ENCODE results near the gene JADE2.
"Not testable (repeated sequence)": the region's sequence is repeated elsewhere in the genome, so short reads cannot be mapped to it uniquely, and the experiment has no call there.

The JADE2 gene

DNA sequence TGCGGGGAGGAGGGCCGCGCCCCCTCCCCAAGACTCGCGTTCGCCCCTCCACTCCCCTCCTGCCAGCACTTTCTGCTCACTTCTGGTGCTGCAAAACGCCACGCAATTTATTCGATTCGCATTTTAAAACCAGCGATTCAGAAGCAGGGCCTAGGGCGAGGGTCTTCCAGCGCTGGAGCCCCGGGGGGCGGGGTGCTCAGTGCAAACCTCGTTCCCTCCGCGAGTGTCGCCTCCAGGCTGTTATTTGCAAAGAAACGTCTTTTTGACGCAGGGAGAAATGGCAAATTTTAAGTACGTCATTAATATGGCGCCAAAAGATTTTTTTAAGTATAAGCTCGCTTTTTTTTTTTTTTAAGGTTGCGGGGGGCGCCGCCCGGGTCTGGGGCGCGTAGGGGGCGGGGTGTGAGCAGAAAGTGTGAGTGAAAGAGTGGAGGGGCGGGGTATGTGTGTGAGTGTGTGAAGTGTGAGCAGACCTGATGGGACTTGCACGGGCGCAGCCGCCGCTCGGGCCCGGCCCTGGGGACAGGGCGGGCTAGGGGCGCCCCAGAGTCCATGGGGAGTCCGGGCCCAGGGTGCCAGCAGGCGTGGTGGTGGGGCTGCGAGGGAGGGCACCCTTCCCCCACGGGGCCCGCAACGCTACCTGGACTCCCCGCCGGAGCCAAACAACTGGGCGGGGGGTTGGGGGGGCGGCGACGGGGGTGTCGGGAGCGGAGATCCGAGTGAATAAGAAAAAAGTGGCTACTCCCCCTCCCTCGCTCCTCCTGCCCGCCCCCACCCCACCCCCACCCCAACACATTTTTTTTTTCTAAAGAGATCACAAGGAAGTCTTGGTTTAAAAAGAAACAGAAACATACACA lies at the start of gene JADE2:
Gene JADE2 (plus strand): TSS at position 845 of the 857 bp plus-strand sequence. CDS start 10,188 bp downstream, outside the sequence.
- DNase-seq: peak; percentile 8

DNA sequence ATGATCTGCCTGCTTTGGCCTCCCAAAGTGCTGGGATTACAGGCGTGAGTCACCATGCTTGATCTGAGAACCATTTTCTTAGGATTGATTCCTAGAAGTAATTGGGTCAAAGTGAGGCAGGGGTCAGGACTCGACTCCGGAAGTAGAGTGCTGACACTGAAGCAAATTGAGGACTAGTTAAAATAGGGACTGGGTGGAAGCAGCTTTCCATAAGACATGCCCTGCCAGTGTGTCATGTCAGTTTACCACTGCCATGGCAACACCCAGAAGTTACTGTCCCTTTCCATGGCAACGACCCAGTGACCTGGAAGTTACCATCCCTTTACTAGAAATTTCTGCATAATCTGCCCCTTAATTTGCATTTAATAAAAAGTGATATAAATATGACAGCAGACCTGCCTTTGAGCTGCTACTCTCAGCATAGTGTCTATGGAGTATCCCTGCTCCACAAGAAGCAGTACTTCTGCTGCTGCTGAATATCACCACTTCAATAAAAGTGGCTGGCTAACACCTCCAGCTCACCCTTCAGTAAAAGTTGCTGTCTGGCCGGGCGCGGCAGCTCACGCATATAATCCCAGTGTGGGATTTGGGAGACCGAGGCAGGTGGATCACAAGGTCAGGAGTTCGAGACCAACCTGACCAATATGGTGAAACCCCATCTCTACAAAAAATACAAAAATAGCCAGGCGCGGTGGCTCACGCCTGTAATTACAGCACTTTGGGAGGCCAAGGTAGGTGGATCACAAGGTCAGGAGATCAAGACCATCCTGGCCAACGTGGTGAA lies 47.8 kb upstream of the JADE2 start:
- DNase-seq: no peak

DNA sequence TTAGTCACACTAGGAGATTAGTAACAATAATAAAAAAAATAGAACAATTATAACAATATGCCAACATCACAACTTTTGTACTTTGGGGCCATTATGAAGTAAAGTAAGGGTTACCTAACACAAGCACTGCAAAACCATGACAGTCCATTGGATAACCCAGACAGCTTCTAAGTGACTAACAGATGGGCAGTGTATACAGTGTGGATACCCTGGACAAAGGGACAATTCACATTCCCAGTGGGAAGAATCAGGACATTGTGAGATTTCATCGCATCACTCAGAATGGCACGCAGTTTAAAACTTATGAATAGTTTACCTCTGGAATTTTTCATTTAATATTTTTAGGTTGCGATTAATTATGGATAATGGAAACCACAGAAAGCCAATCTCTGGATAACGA lies 45.6 kb upstream of the JADE2 start:
- DNase-seq: no peak

DNA sequence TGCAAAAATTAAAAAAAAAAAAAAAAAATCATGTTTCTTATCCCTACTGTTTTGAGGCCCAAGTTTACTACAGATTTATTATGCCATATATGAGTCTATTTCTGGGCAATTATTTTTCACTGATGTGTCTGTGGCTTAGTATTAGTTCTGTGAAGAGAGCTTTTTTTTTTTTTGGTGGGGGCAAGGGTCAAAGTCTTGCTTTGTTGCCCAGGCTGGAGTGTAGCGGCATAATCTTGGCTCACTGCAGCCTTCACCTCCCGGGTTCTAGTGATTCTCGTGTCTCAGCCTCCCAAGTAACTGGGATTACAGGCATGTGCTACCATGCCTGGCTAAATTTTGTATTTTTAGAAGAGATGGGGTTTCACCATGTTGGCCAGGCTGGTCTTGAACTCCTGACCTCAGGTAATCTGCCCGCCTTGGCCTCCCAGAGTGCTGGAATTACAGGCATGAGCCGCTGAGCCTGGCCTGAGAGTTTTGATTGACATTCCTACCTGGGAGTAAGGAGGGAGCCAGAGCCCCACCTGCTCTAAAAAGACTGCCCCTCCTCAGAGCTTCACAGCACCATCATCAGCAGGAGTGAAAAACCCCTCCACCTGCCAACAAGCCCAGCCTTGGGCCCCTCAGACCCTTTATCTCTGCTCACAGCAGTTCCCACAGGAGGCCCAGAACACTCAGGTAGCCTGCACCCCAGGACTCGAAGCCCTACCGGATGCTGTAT lies 36.1 kb upstream of the JADE2 start:
- no peak for DNase-seq

DNA sequence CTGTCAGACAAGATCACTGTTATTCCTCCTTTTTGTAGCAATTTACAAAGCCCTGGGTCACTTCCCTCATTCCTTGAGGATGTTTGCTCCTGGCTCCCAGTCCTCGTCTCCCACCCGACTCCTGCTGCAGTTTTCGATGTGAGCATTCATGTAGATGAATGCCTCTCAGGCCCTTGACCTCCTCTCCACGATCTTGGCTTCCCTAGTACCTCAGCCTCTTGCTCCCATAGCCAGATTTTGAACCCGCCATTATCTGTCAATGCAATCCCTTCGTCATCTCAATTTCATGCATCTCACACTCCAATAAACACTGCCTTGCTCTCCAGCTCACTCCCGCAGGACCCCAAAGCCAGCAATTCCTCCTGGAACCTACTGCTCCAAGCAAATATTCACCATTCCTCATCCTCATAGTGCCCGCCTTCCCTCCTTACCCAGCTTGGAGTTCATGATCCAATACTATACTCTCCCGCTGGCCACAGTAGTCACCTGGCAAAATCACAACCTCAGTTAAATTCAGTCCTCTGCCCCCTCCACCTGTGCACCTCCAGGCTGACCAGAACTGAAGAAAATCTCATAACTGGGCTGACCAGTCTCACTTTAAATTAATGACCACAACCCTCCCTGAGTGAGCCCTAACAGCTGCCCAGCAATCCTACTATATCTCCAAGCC lies 35.1 kb upstream of the JADE2 start:
- DNase-seq: no peak

DNA sequence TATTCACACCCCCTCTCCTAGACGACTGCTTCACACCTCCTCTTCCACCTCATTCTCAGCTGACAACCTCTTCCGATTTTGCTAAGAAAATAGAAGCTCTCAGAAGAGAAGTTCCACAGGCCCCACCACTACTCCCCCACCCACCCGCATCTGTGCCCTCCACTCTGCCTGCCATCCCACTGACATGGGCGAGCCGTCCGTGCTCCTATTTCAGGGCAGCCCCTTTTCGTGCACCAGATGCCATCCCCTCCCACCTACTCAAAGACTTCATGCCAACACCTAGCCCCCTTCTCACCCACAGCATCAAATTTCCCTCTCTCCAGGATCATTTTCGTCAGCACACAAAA lies 34.6 kb upstream of the JADE2 start:
- DNase-seq: no peak

DNA sequence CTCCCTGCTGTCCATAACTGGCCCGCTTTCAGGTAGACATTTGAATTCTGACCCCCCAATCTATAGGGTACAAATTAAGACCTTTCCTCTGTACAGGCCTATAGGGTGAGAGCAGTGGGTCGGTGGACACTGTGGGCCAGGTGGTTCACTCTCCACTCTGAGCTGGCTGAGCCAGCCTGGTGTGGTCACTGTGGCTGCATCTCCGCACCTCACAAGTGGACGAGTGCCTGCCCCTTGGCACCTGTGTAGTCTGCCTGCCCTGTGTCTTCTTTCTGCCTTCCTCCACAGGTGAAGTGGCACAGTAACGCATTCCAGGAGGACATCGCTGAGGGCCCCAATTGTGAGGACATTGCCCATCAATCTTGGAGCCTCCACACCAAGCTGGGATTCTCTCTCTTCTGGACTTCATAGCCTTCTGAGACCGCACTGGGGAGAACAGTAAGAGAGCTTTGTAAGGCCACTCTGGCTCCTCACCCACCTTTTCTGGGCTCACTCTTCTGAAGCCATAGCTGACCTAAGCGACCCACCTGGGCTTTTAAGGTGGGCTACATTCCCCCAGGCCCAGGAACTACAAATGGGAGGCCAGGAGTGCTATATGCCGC lies 33.5 kb upstream of the JADE2 start:
- DNase-seq: no peak

DNA sequence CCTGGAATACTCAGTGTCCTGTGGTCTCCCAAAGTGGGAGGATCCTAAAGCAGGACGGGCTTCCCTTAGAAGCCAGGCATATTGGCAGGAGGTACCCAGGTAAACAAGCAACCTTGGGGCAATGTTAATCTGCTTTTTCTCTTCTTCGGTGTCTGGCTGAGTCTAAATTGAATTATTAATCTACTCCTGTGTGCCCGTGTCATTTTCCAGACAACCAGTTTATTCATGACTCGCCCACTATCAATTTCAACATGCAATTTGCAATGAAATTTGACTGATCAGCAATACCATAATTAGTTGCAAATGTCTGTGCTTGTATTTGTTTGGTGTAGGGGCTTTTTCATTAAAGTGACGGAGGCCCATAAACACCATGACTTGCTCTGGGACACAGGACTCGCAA lies 32.9 kb upstream of the JADE2 start:
- DNase-seq: no peak

DNA sequence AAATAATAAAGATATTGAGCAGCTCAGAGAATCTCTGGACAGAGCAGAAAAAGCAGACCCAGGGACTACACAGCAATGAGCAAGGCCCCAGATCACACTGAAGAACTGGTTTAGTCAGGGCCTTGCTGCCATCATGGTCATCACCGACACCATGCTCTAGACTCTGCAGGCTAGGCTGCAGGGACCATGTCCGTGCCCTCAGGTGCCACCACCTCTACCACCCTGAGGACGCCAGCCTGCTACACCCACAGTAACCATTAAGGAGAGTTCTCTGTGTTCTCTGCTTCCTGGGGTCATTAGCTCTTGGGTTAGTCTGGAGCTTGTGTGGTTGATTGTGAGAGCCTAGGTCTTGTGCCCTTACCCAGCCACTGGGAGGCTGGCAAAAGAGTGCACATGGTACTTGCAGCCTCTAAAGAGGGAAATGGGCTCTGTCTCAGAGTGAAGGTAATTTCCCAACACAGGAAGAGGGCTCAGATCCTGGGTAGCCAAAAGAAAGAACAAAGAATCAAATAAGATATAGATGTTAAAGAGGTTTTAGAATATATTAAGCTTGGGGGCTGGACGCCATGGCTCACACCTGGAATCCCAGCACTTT lies 31.9 kb upstream of the JADE2 start:
- no peak for DNase-seq

DNA sequence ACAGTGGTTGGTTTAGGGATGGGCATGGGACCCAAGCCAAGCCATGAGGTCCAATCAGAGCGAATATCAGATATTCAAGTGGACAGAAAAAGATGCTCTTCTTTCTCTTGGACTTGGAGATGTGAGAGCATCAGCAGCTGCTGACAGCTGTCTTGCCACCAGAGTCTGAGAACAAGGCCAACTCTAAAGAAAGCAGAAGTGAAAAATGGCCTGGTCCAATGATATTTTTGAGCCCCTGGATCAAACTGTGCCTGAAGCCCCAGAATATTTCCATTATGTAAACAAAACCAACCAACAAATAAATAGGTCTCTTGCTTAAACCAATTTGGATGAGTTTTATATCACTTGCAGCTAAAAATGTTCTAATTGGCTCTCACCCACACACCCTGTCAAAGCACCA lies 30.7 kb upstream of the JADE2 start:
- no peak for DNase-seq

DNA sequence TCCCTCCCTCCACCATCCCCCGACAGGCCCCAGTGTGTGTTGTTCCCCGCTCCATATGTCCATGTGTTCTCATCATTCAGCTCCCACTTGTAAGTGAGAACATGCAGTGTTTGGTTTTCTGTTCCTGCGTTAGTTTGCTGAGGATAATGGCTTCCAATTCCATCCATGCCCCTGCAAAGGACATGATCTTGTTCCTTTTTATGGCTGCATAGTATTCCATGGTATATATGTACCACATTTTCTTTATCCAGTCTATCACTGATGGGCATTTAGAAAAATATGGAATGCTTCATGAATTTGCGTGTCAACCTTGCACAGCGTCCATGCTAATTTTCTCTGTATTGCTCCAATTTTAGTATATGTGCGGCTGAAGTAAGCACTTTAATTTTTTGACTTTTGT lies 25.6 kb upstream of the JADE2 start:
- not testable (repeated sequence) for DNase-seq

DNA sequence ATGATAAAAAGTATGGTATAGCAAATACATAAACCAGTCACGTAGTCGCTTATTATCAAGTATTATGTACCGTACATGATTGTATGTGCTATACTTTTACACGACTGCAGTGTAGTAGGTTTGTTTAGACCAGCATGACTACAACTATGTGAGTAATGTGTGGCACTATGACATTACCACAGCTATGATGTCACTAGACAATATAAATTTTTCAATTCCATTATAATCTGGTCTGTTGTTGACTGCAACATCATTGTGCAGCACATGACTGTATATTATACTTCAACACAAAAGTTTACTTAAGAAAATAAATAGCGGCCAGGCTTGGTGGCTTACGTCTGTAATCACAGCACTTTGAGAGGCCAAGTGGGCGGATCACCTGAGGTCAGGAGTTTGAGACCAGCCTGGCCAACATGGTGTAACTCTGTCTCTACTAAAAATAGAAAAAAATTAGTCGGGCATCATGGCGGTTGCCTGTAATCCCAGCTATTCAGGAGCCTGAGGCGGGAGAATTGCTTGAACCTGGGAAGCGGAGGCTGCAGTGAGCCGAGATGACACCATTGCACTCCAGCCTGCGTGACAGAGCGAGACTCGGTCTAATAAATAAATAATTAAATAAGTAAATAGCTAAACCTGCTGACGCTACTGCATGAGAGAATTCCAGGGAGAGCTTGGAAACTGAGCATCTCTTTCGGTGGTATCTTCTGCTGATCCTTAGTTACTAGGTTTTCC lies 24.6 kb upstream of the JADE2 start:
- no peak for DNase-seq

DNA sequence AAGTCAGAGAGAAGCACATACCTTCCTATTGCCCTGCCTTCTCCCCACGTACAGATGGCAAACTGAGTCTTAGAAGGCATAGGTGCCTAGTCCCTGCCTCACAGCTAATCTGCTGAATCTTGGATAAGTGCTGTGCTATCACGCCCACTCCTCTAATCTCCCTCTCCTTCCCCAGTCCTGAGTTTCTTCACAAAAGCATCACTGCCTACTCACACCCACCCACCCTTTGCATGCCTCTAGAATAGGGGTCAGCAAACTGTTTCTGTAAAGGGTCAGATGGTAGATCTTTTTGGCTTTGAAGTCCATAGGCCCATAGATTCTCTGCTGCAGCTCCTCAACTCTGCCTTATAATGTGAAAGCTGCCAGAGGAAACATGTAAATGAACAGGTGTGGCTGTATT lies 23.2 kb upstream of the JADE2 start:
- DNase-seq: no peak

DNA sequence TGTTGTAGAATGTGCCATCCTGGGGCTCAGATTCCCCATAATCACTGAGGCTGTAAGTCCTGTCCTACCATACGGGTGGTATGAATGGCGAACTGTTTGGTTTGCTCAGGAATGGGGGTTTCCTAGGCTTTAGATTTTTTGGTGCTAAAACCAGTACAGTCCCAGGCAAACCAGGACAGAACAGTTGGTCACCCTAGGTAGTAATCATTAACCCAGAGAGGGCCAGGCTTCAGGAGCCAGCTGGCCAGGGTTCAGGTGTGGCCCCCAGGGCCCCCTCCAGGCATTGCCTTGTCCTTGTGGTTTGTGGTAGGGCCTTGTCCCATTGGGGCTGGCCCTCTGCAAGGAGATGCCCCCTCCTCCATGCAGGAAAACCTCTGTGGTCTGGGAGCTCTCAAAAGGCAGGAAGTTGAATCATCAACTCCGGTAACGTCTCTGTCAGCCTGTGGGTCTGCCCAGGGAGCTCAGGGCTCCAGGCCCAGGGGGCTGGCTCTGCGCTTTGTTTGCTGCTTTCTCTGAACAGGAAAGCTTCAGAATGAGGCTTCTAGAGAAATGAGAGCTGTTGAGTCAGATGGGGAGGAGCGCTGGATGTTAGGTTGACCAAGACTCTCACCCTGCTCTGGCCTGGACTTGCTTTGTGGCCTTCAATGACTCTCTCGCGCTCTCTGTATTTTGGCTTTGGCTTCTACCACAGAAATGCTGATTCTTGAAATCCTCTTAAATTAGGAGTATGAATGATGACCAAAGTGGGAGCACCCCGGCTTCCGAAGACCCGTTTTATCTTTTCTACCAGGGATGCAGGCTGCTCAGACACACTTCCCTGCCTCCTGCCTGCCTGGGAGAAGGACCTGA lies 22.2 kb upstream of the JADE2 start:
- no peak for DNase-seq

DNA sequence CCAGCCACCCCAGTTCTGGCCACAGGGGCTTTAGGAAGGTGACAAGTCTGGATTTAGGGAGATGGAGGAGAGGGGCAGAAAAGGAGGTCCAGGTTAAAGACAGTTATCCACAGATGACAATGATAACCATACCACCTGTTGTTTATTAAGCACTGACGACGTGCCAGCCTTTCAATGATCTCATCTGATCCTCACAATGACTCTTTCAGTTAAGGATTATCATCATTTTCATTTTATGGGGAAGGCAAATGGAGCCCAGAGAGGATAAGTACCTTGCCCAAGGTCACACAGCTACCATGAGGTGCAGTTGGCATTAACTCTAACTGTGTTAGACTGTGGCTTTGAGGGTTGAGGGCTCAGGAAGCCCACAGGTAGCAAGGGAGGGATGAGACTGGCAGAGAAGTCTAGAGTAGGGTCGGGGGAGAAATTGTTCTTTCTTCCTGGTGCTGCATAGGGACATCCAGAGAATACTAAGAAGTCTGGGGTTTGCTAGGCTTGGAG lies 21.5 kb upstream of the JADE2 start:
- DNase-seq: no peak

DNA sequence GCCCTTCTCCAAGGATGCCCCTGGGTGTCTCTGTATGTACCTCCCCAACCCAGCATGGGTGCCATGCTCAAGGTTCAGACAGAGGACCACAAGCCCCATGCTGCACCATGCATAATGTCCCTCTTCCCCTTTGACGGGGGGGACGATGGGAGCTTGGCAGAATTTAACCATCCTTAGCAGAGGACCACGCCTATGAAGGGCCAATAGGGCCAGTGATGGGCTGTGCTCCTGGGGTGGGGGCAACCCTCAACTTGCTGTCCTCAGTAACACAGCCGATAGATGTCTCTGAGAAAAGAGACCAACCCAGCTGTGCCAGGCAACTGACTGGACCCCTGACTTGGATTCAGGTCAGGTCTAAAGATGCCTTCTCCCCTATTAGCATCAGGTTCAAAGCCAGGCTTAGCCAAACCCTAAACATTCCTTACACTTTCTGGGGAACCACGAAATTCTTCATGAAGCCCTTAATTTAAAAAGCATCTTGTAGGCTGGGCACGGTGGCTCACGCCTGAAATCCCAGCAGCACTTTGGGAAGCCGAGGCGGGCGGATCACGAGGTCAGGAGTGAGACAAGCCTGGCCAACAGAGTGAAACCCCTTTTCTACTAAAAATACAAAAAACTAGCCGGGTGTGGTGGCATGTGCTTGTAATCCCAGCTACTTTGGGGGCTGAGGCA lies 20.7 kb upstream of the JADE2 start:
- DNase-seq: no peak

DNA sequence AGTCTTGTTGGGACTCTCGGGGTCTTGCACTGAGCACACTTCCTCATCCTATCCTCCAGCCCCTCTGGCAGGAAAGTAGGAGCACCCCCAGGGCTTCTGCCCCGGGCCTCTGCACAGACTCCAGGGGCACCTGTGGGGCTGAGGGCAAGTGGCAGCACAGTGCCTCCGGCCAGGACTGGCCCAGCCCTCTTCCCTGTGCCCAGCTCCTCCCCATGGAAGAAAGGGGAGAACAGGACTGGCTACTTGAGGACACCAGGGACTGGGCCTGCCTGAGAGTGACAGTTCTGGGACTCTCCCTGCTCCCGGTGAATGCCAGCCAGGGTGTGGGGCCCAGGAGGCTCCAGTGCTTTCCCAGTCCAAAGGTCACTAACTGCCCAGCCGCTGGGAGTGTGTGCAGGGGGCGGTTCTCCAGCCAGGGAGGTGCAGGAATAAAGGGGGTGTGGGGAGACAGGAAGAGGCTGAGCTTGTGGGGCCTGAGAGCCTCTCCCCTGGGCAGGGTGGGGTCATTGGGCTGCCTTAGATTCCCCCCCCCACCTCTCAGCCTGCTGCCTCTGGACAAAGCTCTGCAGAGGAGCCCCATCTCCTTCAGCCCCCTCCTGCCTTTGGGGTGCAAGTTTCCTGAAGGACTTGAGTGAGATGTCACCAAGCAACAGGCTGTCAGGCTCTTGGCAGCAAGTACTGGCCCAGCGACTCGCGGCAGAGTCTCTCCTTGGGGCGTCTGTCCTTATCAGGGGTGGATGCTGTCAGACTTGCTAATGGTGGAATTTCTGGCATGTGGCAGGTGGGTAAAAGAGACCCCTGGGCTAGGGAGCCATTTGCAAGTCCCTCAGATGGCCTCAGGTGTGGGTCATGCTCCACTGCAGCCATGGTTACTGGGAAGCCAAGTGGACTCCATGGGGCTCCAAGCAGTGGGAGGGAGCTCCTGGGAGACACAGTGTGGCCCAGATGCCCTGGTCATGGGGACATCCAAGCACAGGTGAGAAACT lies 19.1 kb upstream of the JADE2 start:
- no peak for DNase-seq

DNA sequence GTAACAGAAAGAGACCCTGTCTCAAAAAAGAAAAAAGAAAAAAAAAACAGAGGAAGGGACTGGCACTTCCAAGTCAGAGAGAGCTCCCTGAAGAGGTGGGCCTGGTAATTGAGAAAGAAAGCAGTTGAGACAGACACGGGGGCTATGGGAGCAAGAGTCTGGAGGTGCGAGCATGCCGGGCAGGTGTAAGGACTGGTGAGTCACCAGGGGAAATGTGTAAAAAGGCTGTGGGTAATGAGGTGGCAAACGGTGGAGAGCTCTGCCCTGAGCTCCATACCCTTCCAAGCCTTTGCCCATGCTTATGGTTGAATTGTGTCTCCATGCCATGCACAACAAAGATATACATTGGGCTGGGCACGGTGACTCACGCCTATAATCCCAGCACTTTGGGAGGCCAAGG lies 18.0 kb upstream of the JADE2 start:
- no peak for DNase-seq
